NCI-H2227 treated with DMSO at 0.1 percent for 48 hours (cell line): Measurements from ENCODE around the gene TSHZ2.
"Not testable (repeated sequence)": the region's sequence is repeated elsewhere in the genome, so short reads cannot be mapped to it uniquely, and the experiment has no call there.

Experiments
- DNase-seq: peaks from one replicate; lab custom pipeline; 2025; lab: John Stamatoyannopoulos, UW

TSHZ2 gene

GRCh38 chr20:53510262-53510661 is 538.1 kb downstream of the TSHZ2 start:
- no peak for DNase-seq

- DNase-seq, result no peak
These were observed 538.5 kb downstream of the TSHZ2 start for GRCh38 chr20:53510704-53511103.

GRCh38 chr20:53512076-53512475 is 539.9 kb downstream of the TSHZ2 start:
- no peak for DNase-seq

GRCh38 chr20:53513168-53513488 is 541.0 kb downstream of the TSHZ2 start:
- no peak for DNase-seq

GRCh38 chr20:53513489-53514298 is 541.5 kb downstream of the TSHZ2 start:
- no peak for DNase-seq

GRCh38 chr20:53515749-53516148 is 543.6 kb downstream of the TSHZ2 start:
- DNase-seq, result no peak

- peak; percentile 37 for DNase-seq
These were observed 545.0 kb downstream of the TSHZ2 start for GRCh38 chr20:53517146-53517545.

- not testable (repeated sequence) for DNase-seq
These were observed 549.3 kb downstream of the TSHZ2 start for GRCh38 chr20:53521421-53521820.

- DNase-seq, result no peak
These were observed 549.9 kb downstream of the TSHZ2 start for GRCh38 chr20:53522026-53522425.

GRCh38 chr20:53522696-53523095 is 550.5 kb downstream of the TSHZ2 start:
- no peak for DNase-seq

GRCh38 chr20:53523615-53524014 is 551.5 kb downstream of the TSHZ2 start:
- not testable (repeated sequence) for DNase-seq

GRCh38 chr20:53524589-53525312 is 552.6 kb downstream of the TSHZ2 start:
- DNase-seq, result no peak

- DNase-seq, result no peak
These were observed 555.0 kb downstream of the TSHZ2 start for GRCh38 chr20:53527196-53527595.

- DNase-seq, result no peak
These were observed 557.5 kb downstream of the TSHZ2 start for GRCh38 chr20:53529658-53530057.

- DNase-seq, result no peak
These were observed 558.3 kb downstream of the TSHZ2 start for GRCh38 chr20:53530440-53530839.

- not testable (repeated sequence) for DNase-seq
These were observed 560.6 kb downstream of the TSHZ2 start for GRCh38 chr20:53532654-53533312.

- DNase-seq, result no peak
These were observed 561.3 kb downstream of the TSHZ2 start for GRCh38 chr20:53533500-53533899.

- DNase-seq, result no peak
These were observed 561.9 kb downstream of the TSHZ2 start for GRCh38 chr20:53534037-53534436.

GRCh38 chr20:53535878-53536277 is 563.7 kb downstream of the TSHZ2 start:
- no peak for DNase-seq

GRCh38 chr20:53536382-53536781 is 564.2 kb downstream of the TSHZ2 start:
- DNase-seq, result not testable (repeated sequence)

- DNase-seq, result no peak
These were observed 567.4 kb downstream of the TSHZ2 start for GRCh38 chr20:53539516-53539915.
